GM12891 (cell line): ENCODE measurements around the gene OTOGL.

Experiments used
- DNase-seq: peaks from one replicate; pipeline ENCODE4 v3.0.0; 2011; ENCODE audit warnings: low spot score; ENCODE audit not compliant: insufficient read length
- FAIRE-seq: peaks from 2 replicates; lab custom pipeline; 2011; peaks lifted over from hg19 to GRCh38; lab: Jason Lieb, UNC
- PAX5 ChIP-seq: IDR thresholded peaks from 2 replicates; pipeline ENCODE4 v1.6.1; 2011; ENCODE audit warnings: low read length, moderate library complexity, mild to moderate bottlenecking; ENCODE audit not compliant: insufficient read depth, severe bottlenecking
- POLR2A ChIP-seq: IDR thresholded peaks from 2 replicates; pipeline ENCODE4 v1.6.1; 2011; ENCODE audit warnings: low read depth, low read length, control low read depth
- POLR2AphosphoS5 ChIP-seq: IDR thresholded peaks from 2 replicates; pipeline ENCODE4 v1.6.1; 2011; ENCODE audit warnings: low read depth, low read length, control low read depth
- POU2F2 ChIP-seq: IDR thresholded peaks from 2 replicates; pipeline ENCODE4 v1.6.1; 2011; ENCODE audit warnings: low read depth, mild to moderate bottlenecking, control low read depth, low read length, moderate library complexity
- SPI1 ChIP-seq: IDR thresholded peaks from 2 replicates; pipeline ENCODE4 v1.6.1; 2011; ENCODE audit warnings: low read depth, low read length, control low read depth
- TAF1 ChIP-seq: IDR thresholded peaks from 2 replicates; pipeline ENCODE4 v1.6.1; 2011; ENCODE audit warnings: low read depth, low read length, control low read depth

The OTOGL gene

GRCh38 chr12:80373666-80374065 is 274.3 kb downstream of the OTOGL start:
- DNase-seq: no peak
- TF ChIP-seq SPI1 (no peak), POLR2AphosphoS5 (no peak), PAX5 (no peak), POU2F2 (no peak), POLR2A (no peak), TAF1 (no peak)
- FAIRE-seq: no peak

- TF ChIP-seq POLR2A: no peak
- TF ChIP-seq TAF1: no peak
- no peak for TF ChIP-seq POU2F2
- TF ChIP-seq POLR2AphosphoS5: no peak
- no peak for TF ChIP-seq SPI1
- TF ChIP-seq PAX5: no peak
- no peak for FAIRE-seq
- no peak for DNase-seq
Measured at GRCh38 chr12:80374615-80375014, 275.3 kb downstream of the OTOGL start.

GRCh38 chr12:80377140-80377794 is 277.9 kb downstream of the OTOGL start:
- DNase-seq (no peak), FAIRE-seq (no peak)
- TF ChIP-seq TAF1: no peak
- TF ChIP-seq POU2F2: no peak
- TF ChIP-seq SPI1: no peak
- no peak for TF ChIP-seq POLR2A
- TF ChIP-seq POLR2AphosphoS5: no peak
- TF ChIP-seq PAX5: no peak

- TF ChIP-seq TAF1 (no peak), SPI1 (no peak), PAX5 (no peak), POU2F2 (no peak), POLR2A (no peak), POLR2AphosphoS5 (no peak)
- no peak for FAIRE-seq
- no peak for DNase-seq
Measured at GRCh38 chr12:80381121-80381520, 281.8 kb downstream of the OTOGL start.

GRCh38 chr12:80382254-80382653 is 282.9 kb downstream of the OTOGL start:
- FAIRE-seq (no peak), DNase-seq (no peak)
- no peak for TF ChIP-seq TAF1
- no peak for TF ChIP-seq POLR2AphosphoS5
- no peak for TF ChIP-seq POLR2A
- no peak for TF ChIP-seq POU2F2
- TF ChIP-seq PAX5: no peak
- TF ChIP-seq SPI1: no peak

GRCh38 chr12:80400571-80400991 is 301.2 kb downstream of the OTOGL start:
- no peak for DNase-seq
- TF ChIP-seq PAX5 (no peak), POU2F2 (no peak), SPI1 (no peak), TAF1 (no peak), POLR2AphosphoS5 (no peak), POLR2A (no peak)
- no peak for FAIRE-seq

- FAIRE-seq (no peak), DNase-seq (no peak)
- no peak for TF ChIP-seq POLR2A
- TF ChIP-seq POU2F2: no peak
- TF ChIP-seq TAF1: no peak
- no peak for TF ChIP-seq PAX5
- TF ChIP-seq SPI1: no peak
- no peak for TF ChIP-seq POLR2AphosphoS5
Measured at GRCh38 chr12:80401191-80401590, 301.9 kb downstream of the OTOGL start.

GRCh38 chr12:80404629-80405028 is 305.3 kb downstream of the OTOGL start:
- no peak for FAIRE-seq
- no peak for DNase-seq
- TF ChIP-seq SPI1 (no peak), POLR2AphosphoS5 (no peak), PAX5 (no peak), POLR2A (no peak), POU2F2 (no peak), TAF1 (no peak)

- no peak for TF ChIP-seq TAF1
- TF ChIP-seq SPI1: peak; percentile 61
- TF ChIP-seq POLR2AphosphoS5: no peak
- no peak for TF ChIP-seq POU2F2
- no peak for DNase-seq
- no peak for FAIRE-seq
Measured at GRCh38 chr12:80406253-80406652, 306.9 kb downstream of the OTOGL start.

- no peak for DNase-seq
- FAIRE-seq: no peak
- TF ChIP-seq SPI1: no peak
Measured at GRCh38 chr12:80411787-80412186, 312.4 kb downstream of the OTOGL start.
